C1 segment of cervical spinal cord (tissue), 14 donors: Measurements from ENCODE around the gene SPOCK1.
A peak's percentile ranks its signal among the peaks of the same experiment; 100 is the strongest.

ENCODE experiments used
- DNase-seq, 14 donors: peaks; one replicate each; lab custom pipeline; 2025; lab: John Stamatoyannopoulos, UW

Gene SPOCK1

GRCh38 chr5:137442660-137443059, 56.5 kb downstream of the SPOCK1 start:
- DNase-seq, result peak in 2 of 14 donors; percentile 12 to 84

GRCh38 chr5:137441476-137441875, 57.6 kb downstream of the SPOCK1 start:
- no peak for DNase-seq

- no peak for DNase-seq
Observed at GRCh38 chr5:137440795-137441194, 58.3 kb downstream of the SPOCK1 start.

GRCh38 chr5:137439645-137440044, 59.5 kb downstream of the SPOCK1 start:
- no peak for DNase-seq

- no peak for DNase-seq
Observed at GRCh38 chr5:137438932-137439331, 60.2 kb downstream of the SPOCK1 start.

- no peak for DNase-seq
Observed at GRCh38 chr5:137437774-137438173, 61.4 kb downstream of the SPOCK1 start.

- DNase-seq, result no peak
Observed at GRCh38 chr5:137433539-137433938, 65.6 kb downstream of the SPOCK1 start.

- DNase-seq, result no peak
Observed at GRCh38 chr5:137432376-137432775, 66.8 kb downstream of the SPOCK1 start.

- DNase-seq, result no peak
Observed at GRCh38 chr5:137431051-137431450, 68.1 kb downstream of the SPOCK1 start.

- DNase-seq, result no peak
Observed at GRCh38 chr5:137415231-137415681, 83.9 kb downstream of the SPOCK1 start.

- peak in 1 of 14 donors; percentile 69 for DNase-seq
Observed at GRCh38 chr5:137414112-137414755, 84.9 kb downstream of the SPOCK1 start.

GRCh38 chr5:137412136-137412535, 87.0 kb downstream of the SPOCK1 start:
- DNase-seq, result no peak

- DNase-seq, result no peak
Observed at GRCh38 chr5:137410234-137411010, 88.7 kb downstream of the SPOCK1 start.

- DNase-seq, result no peak
Observed at GRCh38 chr5:137409736-137410135, 89.4 kb downstream of the SPOCK1 start.

- no peak for DNase-seq
Observed at GRCh38 chr5:137407090-137407489, 92.0 kb downstream of the SPOCK1 start.

- no peak for DNase-seq
Observed at GRCh38 chr5:137405393-137405792, 93.7 kb downstream of the SPOCK1 start.

GRCh38 chr5:137403869-137404268, 95.3 kb downstream of the SPOCK1 start:
- no peak for DNase-seq

GRCh38 chr5:137402436-137403187, 96.5 kb downstream of the SPOCK1 start:
- DNase-seq, result no peak

GRCh38 chr5:137401946-137402345, 97.2 kb downstream of the SPOCK1 start:
- peak in 1 of 14 donors; percentile 41 for DNase-seq

GRCh38 chr5:137400571-137400970, 98.6 kb downstream of the SPOCK1 start:
- no peak for DNase-seq

GRCh38 chr5:137399911-137400310, 99.2 kb downstream of the SPOCK1 start:
- DNase-seq, result peak in 1 of 14 donors; percentile 29

GRCh38 chr5:137398751-137399150, 100.4 kb downstream of the SPOCK1 start:
- peak in 1 of 14 donors; percentile 35 for DNase-seq
